Measurements from ENCODE around the gene MAGEH1. TPM values are rescaled to one million over a fixed set of nuclear protein-coding genes. Genes with fewer than 3 reads are reported as not detected.
"Not testable (repeated sequence)": the region's sequence is repeated elsewhere in the genome, so short reads cannot be mapped to it uniquely, and the experiment has no call there.

Gene MAGEH1, protein sequence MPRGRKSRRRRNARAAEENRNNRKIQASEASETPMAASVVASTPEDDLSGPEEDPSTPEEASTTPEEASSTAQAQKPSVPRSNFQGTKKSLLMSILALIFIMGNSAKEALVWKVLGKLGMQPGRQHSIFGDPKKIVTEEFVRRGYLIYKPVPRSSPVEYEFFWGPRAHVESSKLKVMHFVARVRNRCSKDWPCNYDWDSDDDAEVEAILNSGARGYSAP
- 8.2 to 25.8 TPM (median 25.7 TPM) in 3 replicates for total RNA-seq
- long read RNA-seq, transcript MAGEH1-201 (1 exons, 1,462 nt) = major isoform, 56 of 56 reads
- long read RNA-seq, partial matches to known transcripts = 0 of 56 reads
- long read RNA-seq, other reads (novel, unspliced or antisense) = 0 of 56 reads

DNA sequence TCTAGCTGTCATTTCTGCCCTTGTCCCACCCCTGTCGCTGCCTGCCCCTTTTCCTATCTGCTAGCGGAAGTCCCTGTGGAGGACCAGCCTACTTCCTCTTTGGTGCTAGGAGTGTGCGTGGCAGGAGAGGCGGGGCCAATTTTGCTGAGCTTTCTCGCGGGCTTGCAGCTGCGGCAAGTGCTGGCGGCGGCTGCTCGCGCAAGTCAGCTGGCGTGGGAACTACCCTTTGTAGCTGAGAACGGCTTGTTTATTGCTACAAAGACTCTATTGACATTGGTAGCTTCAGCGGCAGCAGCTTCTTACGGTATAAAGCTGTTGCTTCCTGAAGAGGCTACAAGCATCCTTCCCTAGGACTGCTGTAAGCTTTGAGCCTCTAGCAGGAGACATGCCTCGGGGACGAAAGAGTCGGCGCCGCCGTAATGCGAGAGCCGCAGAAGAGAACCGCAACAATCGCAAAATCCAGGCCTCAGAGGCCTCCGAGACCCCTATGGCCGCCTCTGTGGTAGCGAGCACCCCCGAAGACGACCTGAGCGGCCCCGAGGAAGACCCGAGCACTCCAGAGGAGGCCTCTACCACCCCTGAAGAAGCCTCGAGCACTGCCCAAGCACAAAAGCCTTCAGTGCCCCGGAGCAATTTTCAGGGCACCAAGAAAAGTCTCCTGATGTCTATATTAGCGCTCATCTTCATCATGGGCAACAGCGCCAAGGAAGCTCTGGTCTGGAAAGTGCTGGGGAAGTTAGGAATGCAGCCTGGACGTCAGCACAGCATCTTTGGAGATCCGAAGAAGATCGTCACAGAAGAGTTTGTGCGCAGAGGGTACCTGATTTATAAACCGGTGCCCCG, at the start of gene MAGEH1:
Gene MAGEH1 (plus strand): TSS at position 138 of the 843 bp plus-strand sequence. CDS start 248 bp downstream, at position 386.
- DNase-seq (ENCODE audit: low spot score) = peak; percentile 82
- TF ChIP-seq CTCF (IDR thresholded peaks at IDR 0.05) = no peak
- Mint-ChIP-seq H3K9me3 (ENCODE audit: low read depth) (peaks cover 5% of the 10 kb centered on the region), H3K27ac (ENCODE audit: unreplicated experiment) (peak within 1 kb of the TSS; percentile 94), H3K4me3 (ENCODE audit: unreplicated experiment) (peak within 1 kb of the TSS; percentile 86), H3K27me3 (ENCODE audit: low read depth) (no peaks in the 10 kb centered on the region), H3K36me3 (ENCODE audit: low read depth) (no peaks in the 10 kb centered on the region), H3K4me1 (ENCODE audit: low read depth) (peaks cover 3% of the 10 kb centered on the region)

DNA sequence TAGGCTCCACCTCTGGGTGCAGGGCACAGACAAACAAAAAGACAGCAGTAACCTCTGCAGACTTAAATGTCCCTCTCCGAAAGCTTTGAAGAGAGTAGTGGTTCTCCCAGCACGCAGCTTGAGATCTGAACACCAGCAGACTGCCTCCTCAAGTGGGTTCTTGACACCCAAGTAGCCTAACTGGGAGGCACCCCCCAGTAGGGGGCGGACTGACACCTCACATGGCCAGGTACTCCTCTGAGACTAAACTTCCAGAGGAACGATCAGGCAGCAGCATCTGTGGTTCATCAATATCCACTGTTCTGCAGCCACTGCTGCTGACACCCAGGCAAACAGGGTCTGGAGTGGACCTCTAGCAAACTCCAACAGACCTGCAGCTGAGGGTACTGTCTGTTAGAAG, 24.8 kb upstream of the MAGEH1 start:
- H3K27ac Mint-ChIP-seq (ENCODE audit: unreplicated experiment); H3K27me3 Mint-ChIP-seq (ENCODE audit: low read depth); DNase-seq (ENCODE audit: low spot score); H3K4me3 Mint-ChIP-seq (ENCODE audit: unreplicated experiment); H3K4me1 Mint-ChIP-seq (ENCODE audit: low read depth); H3K36me3 Mint-ChIP-seq (ENCODE audit: low read depth): not testable (repeated sequence)
- H3K9me3 Mint-ChIP-seq (ENCODE audit: low read depth) = peaks cover 31% of the 10 kb centered on the region

DNA sequence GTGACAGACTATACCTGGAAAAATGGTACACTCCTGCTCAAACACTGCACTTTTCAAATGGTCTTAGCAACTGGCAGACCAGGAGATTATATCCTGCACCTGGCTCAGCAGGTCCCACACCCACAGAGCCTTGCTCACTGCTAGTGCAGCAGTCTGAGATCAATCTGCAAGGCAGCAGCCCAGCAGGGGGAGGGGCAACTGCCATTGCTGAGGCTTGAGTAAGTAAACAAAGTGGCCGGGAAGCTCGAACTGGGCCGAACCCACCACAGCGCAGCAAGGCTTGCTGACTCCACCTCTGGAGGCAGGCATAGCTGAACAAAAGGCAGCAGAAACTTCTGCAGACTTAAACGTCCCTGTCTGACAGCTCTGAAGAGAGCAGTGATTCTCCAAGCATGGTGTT, 8.5 kb upstream of the MAGEH1 start:
- DNase-seq (ENCODE audit: low spot score) = peak; percentile 59
- H3K36me3 Mint-ChIP-seq (ENCODE audit: low read depth); H3K27me3 Mint-ChIP-seq (ENCODE audit: low read depth); H3K4me3 Mint-ChIP-seq (ENCODE audit: unreplicated experiment); H3K27ac Mint-ChIP-seq (ENCODE audit: unreplicated experiment); H3K4me1 Mint-ChIP-seq (ENCODE audit: low read depth): not testable (repeated sequence)
- peaks cover 16% of the 10 kb centered on the region for H3K9me3 Mint-ChIP-seq (ENCODE audit: low read depth)

DNA sequence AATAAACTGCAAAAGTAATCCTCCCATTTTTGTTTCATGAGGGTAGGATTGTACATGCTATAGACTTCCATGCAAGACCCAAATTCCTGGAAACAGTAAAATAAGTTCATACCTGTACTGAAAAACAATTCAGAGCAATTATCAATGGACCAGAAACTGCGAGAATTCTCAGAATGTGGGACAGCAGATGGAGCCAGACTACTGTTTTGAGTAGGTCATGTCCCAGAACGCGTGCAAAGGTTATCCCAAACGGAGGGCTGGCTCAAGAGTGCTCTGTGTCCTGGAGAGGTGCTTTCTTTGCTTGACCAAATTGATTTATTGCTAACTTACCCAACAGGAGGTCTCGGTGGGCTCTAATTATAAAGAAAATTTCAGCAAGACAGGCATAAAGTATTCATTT, 1.7 kb upstream of the MAGEH1 start:
- H3K4me3 Mint-ChIP-seq (ENCODE audit: unreplicated experiment) = no peak overlapping the region

GRCh38 chrX:55451141-55451540, 786 bp upstream of the MAGEH1 start:
- Mint-ChIP-seq H3K27ac (ENCODE audit: unreplicated experiment) (no peak overlapping the region), H3K4me1 (ENCODE audit: low read depth) (peaks cover 3% of the 10 kb centered on the region), H3K27me3 (ENCODE audit: low read depth) (no peaks in the 10 kb centered on the region), H3K36me3 (ENCODE audit: low read depth) (no peaks in the 10 kb centered on the region), H3K4me3 (ENCODE audit: unreplicated experiment) (no peak overlapping the region), H3K9me3 (ENCODE audit: low read depth) (peaks cover 5% of the 10 kb centered on the region)
- TF ChIP-seq CTCF (IDR thresholded peaks at IDR 0.05) = no peak
- DNase-seq (ENCODE audit: low spot score) = no peak

More for the DNA sequence above, 1.7 kb upstream of the MAGEH1 start:
- Mint-ChIP-seq H3K27me3 (ENCODE audit: low read depth) (peaks cover 3% of the 10 kb centered on the region), H3K9me3 (ENCODE audit: low read depth) (peaks cover 5% of the 10 kb centered on the region), H3K36me3 (ENCODE audit: low read depth) (no peaks in the 10 kb centered on the region), H3K27ac (ENCODE audit: unreplicated experiment) (no peak overlapping the region), H3K4me1 (ENCODE audit: low read depth) (peaks cover 3% of the 10 kb centered on the region)
- TF ChIP-seq CTCF (IDR thresholded peaks at IDR 0.05) = peak; percentile 48
- no peak for DNase-seq (ENCODE audit: low spot score)

- H3K27ac Mint-ChIP-seq (ENCODE audit: unreplicated experiment) = peak overlapping the region; percentile 94
- H3K36me3 Mint-ChIP-seq (ENCODE audit: low read depth) = no peaks in the 10 kb centered on the region
- H3K4me1 Mint-ChIP-seq (ENCODE audit: low read depth) = peaks cover 3% of the 10 kb centered on the region
- H3K27me3 Mint-ChIP-seq (ENCODE audit: low read depth) = no peaks in the 10 kb centered on the region
- H3K9me3 Mint-ChIP-seq (ENCODE audit: low read depth) = peaks cover 5% of the 10 kb centered on the region
- DNase-seq (ENCODE audit: low spot score) = no peak
- TF ChIP-seq CTCF (IDR thresholded peaks at IDR 0.05) = no peak
- H3K4me3 Mint-ChIP-seq (ENCODE audit: unreplicated experiment) = peak overlapping the region; percentile 86
These were observed 319 bp upstream of the MAGEH1 start for GRCh38 chrX:55451626-55451989.

All from chondrocyte (in vitro differentiated cells).